GM06990 (cell line): ENCODE results near the gene CARS2.

Source experiments
- DNase-seq: peaks from one replicate; pipeline ENCODE4 v3.0.0-alpha.2; 2011; ENCODE audit not compliant: insufficient read length; ENCODE audit errors: extremely low read depth
- H3K27me3 ChIP-seq: replicated peaks from 2 replicates; pipeline ENCODE4 v1.6.0; 2011; ENCODE audit warnings: low read length; ENCODE audit not compliant: control insufficient read depth, insufficient read depth
- H3K36me3 ChIP-seq: 2 replicates; pipeline ENCODE4 v1.5.1; 2011; ENCODE audit warnings: low read length; ENCODE audit not compliant: control insufficient read depth, insufficient read depth
- H3K4me3 ChIP-seq: replicated peaks from 2 replicates; pipeline ENCODE4 v1.5.1; 2011; ENCODE audit warnings: low read depth, mild to moderate bottlenecking, control low read depth, low read length
- TF ChIP-seq, protein P1 (sequence below): IDR thresholded peaks from 2 replicates; pipeline ENCODE4 v1.5.1; 2011; ENCODE audit warnings: low read length, control low read depth, mild to moderate bottlenecking, inconsistent platforms; ENCODE audit not compliant: insufficient read depth, poor library complexity, severe bottlenecking

The CARS2 gene

DNA sequence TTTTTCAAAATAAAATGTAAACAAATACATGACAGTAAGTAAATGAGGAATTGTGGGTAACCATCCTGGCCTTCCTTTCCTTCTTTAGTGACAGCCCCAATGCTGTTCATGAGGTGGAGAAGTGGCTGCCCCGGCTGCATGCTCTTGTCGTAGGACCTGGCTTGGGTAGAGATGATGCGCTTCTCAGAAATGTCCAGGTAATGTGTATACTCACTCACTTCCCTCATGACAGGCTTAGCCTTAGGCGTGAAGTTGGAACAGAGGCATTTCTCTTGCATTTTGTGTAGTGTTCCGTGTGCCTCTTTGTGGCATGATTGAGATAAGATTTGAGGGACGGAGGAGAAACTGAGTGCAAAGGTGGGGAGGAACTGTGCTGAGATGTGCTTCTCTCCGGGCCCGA, 78.6 kb downstream of the CARS2 start:
- Histone ChIP-seq H3K27me3 (no peaks in the 10 kb centered on the region), H3K36me3 (peaks cover 26% of the 10 kb centered on the region), H3K4me3 (no peak overlapping the region)
- TF ChIP-seq, protein P1, sequence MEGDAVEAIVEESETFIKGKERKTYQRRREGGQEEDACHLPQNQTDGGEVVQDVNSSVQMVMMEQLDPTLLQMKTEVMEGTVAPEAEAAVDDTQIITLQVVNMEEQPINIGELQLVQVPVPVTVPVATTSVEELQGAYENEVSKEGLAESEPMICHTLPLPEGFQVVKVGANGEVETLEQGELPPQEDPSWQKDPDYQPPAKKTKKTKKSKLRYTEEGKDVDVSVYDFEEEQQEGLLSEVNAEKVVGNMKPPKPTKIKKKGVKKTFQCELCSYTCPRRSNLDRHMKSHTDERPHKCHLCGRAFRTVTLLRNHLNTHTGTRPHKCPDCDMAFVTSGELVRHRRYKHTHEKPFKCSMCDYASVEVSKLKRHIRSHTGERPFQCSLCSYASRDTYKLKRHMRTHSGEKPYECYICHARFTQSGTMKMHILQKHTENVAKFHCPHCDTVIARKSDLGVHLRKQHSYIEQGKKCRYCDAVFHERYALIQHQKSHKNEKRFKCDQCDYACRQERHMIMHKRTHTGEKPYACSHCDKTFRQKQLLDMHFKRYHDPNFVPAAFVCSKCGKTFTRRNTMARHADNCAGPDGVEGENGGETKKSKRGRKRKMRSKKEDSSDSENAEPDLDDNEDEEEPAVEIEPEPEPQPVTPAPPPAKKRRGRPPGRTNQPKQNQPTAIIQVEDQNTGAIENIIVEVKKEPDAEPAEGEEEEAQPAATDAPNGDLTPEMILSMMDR: no peak
- no peak for DNase-seq

- DNase-seq: no peak
- Histone ChIP-seq H3K36me3 (peaks cover 27% of the 10 kb centered on the region), H3K27me3 (no peaks in the 10 kb centered on the region), H3K4me3 (no peak overlapping the region)
- TF ChIP-seq, protein P1: no peak
Observed at GRCh38 chr13:110626521-110626920, 79.4 kb downstream of the CARS2 start.

- no peak overlapping the region for H3K4me3 ChIP-seq
- no peaks in the 10 kb centered on the region for H3K27me3 ChIP-seq
- TF ChIP-seq, protein P1: no peak
- peaks cover 27% of the 10 kb centered on the region for H3K36me3 ChIP-seq
- DNase-seq: no peak
Observed at GRCh38 chr13:110625771-110626321, 80.1 kb downstream of the CARS2 start.

DNA sequence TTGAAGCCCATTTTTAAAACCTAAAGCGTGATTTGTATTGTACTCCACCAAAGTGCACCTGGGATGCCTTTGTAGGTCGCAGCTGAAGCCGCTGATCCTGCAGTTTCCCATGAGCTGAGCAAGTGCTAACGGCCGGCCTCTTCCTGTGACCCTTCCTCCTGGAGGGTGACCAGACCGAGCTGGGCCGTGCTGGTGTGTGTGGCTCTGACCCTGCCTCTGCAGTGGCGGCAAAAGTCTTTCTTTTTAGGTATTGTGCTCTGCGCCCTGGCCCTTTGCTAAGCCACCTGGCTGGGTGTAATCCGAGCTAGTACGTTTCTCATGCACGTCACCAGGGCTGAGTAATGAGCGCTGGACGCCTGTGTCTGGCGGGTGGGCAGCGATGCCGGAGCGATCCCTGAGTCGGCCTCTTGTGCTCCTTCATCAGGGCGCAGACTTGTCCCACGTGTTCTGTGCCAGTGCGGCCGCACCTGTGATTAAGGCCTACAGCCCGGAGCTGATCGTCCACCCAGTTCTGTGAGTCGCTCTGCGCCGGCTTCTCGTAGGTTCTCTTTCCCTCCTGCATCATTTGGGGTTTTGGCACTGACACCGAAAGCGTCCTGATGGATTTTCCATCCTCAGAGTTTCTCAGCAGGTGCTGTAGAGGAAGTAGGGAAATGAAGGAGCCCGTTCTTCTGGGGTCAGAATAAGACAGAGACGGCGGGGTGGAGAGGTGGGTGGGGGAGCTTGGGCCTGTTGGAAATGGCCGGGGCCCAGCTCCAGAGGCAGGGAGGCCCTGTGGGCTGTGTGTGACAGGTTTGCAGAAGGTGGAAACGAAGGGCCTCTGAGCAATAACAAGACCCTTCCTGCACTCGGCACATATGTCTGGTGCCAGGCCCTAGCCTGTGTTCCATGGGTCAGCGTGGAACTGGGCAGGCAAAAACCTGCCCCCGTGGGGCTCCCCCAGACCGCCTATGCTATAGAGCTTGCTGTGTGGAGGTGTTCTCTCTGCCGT, 80.9 kb downstream of the CARS2 start:
- no peaks in the 10 kb centered on the region for H3K27me3 ChIP-seq
- no peak overlapping the region for H3K4me3 ChIP-seq
- peaks cover 27% of the 10 kb centered on the region for H3K36me3 ChIP-seq
- no peak for DNase-seq
- TF ChIP-seq, protein P1: no peak

DNA sequence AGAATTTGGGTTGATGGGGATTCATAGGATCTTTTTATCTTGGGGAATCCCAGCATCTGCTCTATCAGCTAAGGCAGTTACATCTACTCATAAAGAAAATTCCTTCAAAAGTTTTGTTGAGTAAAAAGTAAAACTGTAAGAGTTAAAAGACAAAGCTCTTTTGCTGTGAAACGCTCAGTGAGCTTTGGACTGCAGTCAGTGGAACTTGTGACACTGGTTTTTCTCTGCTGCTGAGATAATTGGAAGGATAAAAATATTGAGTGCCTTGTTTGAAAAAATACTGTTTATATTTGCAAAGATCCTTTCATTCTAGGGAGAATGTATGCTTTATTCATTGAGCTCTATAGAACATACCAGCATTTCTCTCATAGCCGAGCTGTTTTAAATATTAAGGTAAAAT, 85.3 kb downstream of the CARS2 start:
- no peaks in the 10 kb centered on the region for H3K27me3 ChIP-seq
- peaks cover 17% of the 10 kb centered on the region for H3K36me3 ChIP-seq
- DNase-seq: no peak
- H3K4me3 ChIP-seq: no peak overlapping the region
- TF ChIP-seq, protein P1: no peak
